NCI-H187 treated with DMSO at 0.1 percent for 48 hours (cell line): Measurements from ENCODE around the gene CSNK1D.

Experiments
- DNase-seq: peaks from one replicate; lab custom pipeline; 2025; lab: John Stamatoyannopoulos, UW

The CSNK1D gene

DNA sequence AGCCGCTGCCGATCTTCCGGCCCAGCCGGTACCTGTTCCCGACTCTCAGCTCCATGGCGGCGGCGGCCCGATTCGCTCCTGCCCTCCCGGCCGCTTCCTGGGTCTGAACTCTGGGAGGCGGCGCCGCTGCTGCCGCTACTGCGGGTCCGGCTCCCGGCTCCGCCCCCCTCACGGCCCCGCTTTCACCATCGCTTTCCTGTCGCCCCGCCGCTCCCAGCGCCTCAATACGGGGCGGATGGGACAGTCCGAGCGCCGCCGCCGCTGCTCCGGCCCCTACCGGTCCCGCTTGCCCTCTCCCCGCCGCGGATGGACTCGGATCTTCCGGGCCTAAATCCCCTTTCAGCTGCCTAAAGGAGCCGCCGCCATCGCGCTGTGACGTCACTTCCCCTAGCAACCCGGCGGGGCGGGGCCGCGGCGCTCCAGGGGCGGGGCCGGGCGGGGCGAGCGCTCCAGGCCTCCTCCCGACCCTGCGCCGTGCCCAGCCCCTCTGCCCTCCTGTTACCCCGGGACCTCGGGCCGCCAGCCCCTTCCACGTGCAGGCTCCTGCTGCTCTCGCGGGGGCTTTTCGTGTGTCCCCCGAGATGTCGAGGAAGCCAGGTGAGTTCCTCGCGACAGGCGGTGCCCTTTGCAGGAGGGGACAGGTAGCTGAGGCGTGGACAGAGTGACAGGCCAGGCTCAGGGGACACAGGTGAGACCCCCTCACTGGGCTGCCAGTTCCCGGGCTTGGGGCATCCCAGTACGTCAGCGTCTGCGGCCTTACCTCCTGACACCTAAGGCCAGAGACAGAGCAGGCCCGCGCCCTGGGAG lies at the start of gene CSNK1D:
TSS of gene CSNK1D (minus strand) at position 374 of the 807 bp plus-strand sequence. CDS start at position 55, 319 bp downstream.
- peak; percentile 49 for DNase-seq

DNA sequence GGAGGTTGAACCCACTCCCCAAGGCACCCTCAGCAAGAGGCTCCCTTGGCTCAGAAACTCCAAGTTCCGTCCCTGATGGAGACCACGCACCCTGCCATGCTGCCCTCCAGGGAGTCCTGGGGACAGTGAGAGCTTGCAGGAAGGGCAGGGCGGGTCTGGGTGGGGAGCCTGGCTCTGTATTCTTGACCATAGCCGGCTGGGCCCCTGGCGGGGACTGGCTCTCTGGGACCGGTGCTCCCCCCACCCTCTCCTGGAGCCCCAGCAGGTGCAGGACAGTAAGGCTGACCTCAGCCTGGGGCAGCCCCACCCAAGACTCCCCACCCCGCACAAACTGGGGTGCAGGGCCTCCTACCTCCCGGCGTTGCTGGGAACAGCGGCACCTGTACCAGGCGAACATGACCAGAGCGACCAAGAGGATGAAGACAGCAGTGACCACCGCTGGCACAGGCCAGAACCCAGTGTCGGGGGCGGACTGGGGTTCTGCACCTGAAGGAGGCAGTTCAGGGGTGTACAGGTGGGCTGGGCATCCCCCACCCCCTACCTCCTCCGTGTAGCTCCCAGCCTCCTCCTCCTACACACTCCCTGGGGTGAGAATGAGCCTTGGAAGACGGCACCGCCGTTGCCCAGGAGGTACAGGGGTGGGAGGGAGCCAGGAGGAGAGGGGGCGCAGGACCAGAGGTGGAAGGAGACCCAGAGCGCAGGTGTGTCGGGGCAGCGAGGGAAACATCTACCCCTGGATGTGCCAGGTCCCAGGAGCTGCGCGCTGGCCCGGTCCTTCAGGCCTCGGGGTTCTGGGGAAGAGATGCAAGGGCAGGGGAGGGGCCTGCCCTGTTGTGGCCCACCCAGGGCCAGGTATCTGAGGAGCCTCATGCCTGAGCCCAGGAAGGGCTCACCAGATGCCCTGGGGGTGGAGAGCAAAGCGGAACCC lies 49.3 kb upstream of the CSNK1D start:
- no peak for DNase-seq

DNA sequence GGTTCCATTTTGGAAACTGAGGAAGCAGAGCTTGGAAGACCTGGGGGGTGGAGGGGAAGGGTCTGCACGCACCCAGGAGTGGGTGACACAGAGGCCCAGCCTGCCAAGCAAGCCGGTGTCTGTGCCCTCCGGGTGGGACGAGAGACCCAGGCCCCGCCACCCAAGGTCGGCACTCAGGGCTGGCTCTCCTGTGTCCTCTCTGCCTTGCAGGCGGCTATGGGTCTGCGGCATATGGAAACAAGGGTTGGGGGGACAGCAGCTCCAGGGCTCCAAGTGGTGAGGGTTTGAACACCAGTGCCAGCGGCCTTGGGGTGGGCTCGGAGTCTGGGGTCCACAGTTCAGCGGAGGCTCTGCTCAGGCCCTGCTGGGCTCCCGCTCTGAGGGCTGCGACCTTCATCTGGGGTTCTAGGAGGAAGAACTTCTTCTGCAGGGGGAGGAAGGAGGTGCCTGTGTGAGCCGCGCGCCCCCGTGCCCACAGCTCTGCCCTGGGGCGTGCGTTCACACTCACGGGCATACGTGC lies 48.5 kb upstream of the CSNK1D start:
- no peak for DNase-seq

DNA sequence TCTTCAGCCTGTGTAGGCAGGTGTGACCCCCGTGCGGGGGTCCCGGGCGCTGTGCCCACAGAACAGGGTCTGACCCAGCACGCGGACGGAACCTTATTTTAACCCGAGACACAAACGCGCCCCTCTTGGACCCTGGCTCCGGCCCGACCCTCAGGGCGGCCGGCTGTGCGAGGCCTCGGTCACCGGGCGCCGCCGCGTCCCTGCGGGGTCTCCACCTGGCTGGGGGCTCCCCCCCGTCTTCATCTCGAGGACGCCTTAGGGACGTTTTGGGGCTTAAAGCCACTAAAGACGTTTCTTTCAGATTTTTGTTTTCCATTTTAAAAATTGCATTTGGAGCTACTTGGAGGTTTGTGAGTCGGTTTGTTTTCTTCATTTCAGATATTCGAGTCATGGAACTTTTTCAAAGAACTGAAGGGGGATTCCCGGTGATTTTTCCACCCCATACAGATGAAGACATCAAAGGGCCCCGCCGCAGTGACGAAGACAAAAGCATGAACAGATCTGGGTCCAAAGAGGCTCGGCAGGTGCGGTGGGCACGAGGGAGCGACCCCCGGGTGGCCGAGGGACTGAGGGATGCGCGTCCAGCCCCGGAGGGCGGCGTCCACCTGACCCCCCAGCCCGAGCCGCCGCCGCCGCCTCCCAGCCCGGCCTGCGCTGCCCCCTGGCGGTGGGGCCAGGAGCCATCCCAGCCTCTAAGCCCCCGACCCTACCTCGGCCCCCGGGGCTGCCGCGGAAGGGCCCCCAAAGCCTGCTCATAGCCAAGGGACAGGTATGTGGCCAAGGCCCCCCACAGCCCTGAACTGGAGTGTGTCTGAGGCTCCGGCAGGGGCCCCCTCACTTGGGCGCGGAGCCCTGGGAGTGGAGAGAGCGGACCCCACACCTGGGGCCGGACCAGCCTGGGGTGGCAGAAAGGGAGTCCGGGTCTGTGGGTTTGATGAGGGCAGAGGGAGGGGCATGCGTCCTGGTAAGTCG lies 47.7 kb upstream of the CSNK1D start:
- no peak for DNase-seq

DNA sequence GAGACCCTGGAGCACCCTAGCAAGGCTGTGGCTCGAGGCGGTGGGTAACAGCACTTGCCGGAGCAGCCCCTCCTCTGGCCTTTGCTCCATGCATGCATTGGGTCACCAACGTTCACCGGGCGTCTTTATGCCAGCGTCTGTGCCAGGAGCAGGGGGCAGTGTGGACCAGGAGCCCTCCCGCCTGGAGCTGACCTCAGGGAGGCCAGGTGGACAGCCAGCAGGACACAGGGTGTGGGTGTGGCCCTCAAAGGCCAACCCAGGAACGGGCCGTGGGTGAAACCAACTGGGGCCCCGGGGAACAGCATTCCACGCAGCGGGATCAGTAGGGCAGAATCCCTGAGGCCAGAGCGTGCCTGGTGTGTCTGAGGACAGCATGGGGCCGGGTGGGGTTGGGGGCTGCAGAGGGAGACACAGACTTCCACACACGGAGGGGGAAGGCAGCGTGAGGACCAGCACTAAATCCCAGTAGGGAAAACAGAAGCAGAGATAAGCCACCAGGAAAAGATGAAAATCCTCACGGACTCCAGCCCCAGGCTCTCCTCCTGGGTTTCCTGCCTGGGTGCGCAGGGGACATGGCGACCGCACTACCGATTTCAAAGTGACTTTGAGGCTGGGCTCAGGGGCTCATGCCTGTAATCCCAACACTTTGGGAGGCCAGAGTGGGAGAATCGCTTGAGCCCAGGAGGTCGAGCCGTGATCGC lies 46.8 kb upstream of the CSNK1D start:
- no peak for DNase-seq

DNA sequence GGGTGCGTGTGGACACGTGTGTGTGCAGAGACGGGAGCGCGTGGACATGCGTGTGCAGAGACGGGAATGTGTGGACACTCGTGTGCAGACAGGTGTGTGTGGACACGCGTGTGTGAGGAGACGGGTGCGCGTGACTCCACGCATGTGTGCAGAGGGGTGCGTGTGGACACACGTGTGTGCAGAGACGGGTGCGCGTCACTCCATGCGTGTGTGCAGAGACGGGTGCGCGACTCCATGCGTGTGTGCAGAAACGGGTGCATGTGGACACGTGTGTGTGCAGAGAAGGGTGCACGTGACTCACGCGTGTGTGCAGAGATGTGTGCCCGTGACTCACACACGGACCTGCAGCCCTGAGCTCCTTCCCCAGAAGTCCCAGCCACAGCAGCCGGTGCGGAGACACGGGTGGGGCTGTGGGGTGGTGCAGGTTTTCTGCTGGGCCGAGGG lies 46.1 kb upstream of the CSNK1D start:
- no peak for DNase-seq

DNA sequence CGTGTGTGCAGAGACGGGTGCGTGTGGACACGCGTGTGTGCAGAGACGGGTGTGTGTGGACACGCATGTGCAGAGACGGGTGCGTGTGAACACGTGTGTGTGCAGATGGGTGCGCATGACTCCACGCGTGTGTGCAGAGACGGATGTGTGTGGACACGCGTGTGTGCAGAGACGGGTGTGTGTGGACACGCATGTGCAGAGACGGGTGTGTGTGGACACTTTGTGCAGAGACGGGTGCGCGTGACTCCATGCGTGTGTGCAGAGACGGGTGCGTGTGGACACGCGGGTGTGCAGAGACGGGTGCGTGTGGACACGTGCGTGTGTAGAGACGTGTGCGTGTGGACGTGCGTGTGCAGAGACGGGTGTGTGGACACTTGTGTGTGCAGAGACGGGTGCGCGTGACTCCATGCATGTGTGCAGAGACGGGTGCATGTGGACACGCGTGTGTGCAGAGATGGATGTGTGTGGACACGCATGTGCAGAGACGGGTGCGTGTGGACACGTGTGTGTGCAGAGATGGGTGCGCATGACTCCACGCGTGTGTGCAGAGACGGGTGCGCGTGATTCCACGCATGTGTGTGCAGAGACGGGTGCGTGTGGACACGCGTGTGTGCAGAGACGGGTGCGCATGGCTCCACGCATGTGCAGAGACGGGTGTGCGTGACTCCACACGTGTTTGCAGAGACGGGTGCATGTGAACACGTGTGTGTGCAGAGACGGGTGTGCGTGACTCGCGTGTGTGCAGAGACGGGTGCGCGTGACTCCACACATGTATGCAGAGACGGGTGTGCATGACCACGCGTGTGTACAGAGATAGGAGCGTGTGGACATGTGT lies 45.5 kb upstream of the CSNK1D start:
- DNase-seq = no peak

DNA sequence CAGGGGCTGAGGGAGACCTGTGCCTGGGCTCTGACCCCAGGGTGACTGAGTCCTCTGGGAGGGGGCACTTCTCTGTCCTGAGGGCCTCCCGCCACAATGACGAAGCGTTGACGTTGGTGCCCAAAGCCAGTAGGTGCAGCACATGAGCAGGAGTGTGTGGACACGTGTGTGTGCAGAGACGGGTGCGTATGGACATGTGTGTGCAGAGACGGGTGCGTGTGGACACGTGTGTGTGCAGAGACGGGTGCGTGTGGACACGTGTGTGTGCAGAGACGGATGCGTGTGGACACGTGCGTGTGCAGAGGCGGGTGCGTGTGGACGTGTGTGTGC lies 44.6 kb upstream of the CSNK1D start:
- DNase-seq = no peak

DNA sequence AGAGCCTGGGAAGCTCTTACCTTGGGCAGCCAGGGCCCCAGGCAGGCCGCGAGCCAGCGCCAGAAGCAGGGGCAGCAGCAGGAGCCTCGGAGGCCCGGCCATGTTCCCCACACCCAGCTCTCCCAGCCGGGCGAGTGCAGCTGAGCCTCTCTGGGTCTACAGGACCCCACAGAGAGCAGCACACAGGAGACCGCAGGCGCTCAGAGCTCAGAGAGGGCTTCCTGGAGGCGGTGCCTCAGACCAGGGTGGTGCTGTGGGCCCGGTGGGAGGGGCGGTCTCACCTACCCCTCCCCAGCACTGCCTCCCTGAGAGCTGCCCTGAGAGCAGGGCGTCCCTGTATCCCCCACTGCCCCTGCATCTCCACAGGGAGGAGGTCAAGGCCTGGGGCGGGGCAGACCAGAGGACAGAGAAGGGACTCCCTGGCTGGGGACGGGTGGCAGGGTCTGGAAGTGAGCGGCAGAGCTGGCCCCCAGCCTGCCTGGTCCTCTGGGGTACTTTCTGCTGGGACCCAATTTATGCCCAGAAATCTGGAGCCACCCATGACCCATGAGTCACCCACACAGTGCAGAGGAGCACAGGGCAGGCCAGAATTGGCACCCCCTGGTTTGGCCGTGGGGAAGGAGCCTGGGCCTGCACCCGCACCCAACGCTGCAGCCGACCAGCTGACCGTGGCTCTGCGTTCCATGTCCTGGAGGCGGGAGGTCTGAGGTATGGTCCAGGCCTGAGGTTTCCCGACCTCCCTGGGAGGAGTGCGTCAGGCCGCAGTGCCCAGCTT lies 44.1 kb upstream of the CSNK1D start, which contains the start of gene CD7:
TSS of gene CD7 (minus strand) at position 215 of the 775 bp plus-strand sequence. CDS start at position 102, 113 bp downstream.
- no peak for DNase-seq

DNA sequence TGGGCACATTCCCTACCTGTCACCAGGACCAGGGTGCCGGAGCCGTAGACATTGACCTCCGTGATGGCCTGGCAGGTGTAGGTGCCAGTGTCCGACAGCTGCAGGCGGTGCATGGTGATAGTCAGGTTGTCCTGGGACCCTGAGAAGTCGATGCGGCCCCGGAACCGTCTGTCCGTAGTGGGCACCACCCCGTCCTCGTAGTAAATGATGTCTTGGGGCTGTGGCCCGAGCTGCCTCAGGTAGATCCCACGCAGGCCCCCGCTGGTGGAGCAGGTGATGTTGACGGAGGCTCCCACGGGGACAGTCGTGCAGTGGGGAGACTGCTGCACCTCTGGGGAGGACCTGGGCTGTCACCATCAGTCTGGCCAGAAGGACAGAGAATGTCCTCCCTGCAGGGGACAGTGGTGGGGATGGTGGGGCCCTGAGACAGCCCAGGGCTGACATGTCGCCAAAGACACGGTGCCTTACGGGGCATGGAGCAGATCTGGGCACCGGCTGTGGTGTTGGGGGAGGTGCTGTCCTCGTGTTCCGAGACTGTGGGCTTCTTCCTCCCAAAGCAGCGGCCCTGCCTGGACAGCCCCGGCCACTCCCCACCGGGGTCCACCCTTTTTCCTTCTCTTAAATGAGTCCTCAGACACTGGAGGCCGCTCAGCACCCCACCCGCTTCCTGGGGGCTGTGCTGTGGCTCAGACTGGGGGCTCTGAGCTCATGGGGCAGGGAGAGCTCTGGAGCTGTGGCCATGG lies 43.3 kb upstream of the CSNK1D start:
- no peak for DNase-seq

DNA sequence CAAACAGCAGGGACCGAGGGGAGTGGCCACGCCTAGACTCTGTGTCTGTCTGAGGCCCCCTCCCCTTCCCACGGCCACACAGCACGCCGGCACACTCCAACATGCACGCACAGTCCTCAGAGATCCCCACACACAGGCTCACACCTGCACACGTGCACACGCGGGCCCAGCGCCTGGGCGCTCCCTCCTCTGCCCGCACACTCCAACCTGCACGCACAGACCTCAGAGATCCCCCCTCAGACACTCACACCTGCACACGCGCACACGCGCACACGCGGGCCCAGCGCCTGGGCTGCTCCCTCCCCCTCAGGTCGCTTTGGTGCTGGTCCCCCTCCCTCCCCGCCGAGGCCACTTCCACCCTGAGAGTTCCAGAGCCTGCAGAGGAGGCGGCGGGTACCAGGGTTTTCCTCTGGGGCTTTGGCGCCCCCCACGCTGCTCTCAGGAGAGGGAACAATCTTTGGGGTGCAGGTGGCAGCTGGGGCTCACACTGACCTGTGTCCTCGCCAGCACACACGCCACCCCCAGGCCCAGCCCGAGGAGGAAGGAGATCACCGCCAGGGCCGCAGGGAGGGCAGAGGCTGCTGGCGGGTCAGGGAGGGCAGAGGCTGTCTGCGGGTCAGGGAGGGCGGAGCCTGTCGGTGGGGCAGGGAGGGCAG lies 42.3 kb upstream of the CSNK1D start:
- no peak for DNase-seq

DNA sequence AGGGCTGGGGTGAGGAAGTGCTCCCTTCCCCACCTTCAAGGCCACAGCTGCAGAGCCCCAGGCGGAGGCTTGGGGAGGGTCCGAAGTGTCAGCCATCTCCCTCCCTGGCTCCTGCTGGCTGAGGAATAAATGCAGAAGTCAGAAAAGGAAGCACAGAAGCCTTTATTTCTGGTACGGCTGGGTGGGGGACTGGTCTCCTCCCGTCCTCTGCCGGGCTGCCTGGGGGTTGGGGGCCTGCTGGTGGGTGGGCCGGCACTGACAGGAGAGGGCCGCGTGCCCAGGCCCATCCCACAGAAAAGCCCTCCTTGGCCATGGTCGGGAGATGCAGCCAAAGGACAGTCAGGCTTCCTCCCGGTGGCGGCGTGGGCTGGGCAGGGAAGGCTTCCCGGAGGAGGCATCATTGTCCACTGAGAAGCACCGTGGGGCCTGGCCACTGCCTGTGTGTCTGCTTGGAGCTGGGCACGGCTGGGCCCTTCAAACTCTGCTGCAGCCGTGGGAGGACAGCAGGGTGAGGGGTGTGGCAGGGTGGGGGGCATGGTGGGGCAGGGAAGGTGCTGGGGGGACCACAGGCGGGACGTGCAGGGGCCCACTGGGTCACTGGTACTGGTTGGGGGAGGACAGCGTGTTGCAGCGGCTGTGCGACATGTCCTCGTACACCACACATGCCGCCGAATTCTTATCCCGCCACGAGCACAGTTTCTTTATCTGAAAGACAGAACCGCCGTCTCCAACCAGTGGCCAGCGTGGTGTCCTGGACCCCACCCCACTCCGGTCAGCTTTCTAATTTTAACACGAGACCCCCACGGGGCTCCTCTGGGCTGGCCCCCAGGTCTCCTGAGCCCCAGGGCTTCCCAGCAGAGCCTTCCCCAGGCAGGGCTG lies 41.5 kb upstream of the CSNK1D start:
- no peak for DNase-seq

DNA sequence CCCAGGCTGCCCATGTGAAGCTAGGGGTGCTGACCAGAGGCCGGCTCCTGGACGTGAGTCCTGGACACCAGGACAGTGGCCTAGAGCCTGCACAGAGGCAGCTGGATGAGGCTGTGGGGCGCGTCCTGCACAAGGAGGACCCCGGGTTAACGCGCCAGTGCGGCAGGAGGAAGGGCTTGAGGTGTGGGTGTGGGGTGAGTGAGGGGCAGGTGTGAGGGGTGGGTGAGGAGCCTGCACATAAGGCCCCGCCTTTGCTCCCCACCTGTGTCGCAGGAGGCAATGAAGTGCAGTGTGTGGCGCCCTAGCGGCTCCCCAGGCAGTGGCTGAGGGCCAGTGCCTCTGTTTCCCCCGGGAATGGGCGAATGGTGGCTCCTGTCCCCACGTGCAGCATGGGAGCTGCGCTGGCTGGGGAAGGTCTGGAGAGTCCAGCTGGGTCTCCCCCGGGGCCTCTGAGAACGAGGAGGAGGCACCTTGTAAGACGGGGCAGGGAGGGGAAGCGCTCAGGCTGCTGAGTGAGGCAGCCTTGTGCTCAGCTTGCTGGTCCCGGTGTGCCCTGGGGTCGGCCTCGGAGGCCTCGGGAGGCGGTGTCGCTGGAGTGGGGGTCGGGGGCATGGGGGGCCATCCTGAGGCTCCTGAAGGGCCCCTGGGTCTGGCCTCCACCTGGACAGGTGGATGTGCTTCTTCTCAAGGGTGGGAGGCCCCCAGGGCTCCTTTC lies 40.7 kb upstream of the CSNK1D start:
- no peak for DNase-seq

DNA sequence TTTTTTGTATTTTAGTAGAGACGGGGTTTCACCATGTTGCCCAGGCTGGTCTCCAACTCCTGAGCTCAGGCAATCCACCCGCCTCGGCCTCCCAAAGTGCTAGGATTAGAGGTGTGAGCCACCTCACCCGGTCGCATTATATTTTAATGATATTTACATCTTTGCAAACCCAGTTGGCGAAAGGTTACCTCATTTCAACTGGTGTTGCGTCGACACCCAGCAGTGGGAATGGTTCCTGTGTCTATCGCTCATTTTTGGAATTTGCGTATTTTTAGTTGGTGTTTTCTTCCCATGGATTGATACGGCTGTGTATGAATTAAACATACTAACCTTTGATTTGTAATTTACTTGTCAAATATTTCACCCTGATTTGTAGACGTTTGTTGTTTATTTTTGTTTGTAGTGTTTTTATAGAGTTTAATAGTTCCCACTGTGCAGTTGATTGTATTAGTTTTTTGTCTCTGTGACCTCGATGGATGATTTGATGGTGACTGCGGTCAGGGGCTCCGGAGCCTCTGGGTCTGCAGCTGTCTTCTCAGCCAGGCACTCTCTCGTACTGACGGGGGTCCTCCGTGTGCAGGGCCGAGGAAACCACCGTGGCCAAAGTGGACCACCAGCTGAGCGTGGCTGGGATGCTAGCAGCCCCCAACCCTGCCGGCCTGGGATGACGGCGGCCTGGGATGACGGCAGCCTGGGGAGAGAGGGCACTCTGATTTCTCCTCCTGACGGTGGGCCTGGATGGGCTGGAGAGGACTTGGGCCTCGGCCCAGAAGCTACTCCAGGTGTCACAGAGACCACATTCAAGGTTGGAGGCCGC lies 39.9 kb upstream of the CSNK1D start:
- DNase-seq = no peak

DNA sequence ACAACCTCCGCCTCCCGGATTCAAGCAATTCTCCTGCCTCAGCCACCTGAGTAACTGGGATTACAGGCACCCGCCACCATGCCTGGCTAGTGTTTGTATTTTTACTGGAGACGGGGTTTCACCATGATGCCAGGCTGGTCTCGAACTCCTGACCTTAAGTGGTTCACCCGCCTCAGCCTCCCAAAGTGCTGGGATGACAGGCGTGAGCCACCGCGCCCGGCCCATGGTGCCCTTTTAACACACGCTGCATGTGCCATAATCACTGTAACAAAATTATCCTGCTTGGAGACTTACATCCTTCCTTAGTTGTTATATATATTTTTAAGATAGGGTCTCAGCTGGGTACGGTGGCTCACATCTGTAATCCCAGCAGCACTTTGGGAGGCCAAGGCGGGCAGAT lies 38.5 kb upstream of the CSNK1D start:
- no peak for DNase-seq
